HepG2 (cell line): ENCODE measurements around the gene MEIOC. TPM values are rescaled to one million over a fixed set of nuclear protein-coding genes. Genes with fewer than 3 reads are reported as not detected.

Source experiments
- ATAC-seq: fragments of 200-7000 bp; cut with Tn5 transposase; 3 replicates; pipeline ENCODE4 v1.9.1; 2020; ENCODE audit warnings: mild to moderate bottlenecking, moderate library complexity
- BruUV-seq: library from RNA; stranded (reverse); fragments of 400-500 nt; replicated peaks from 2 replicates; lab custom pipeline; 2021; lab: Mats Ljungman, UMichigan
- CTCF ChIA-PET: fragments of 300-600 bp; formaldehyde crosslinking; extraction: SDS; loops from one replicate; lab custom pipeline; 2021; ENCODE audit warnings: low total read pairs, inconsistent platforms, low intra/inter-chr PET ratio; lab: Yijun Ruan, JAX
- POLR2A ChIA-PET: fragments of 350-600 bp; sonication (Branson Sonifier 250); formaldehyde crosslinking; loops from one replicate; lab custom pipeline; 2020; ENCODE audit warnings: antibody characterized with exemption, inconsistent platforms; lab: Yijun Ruan, JAX
- DNase-seq: peaks from one replicate; pipeline ENCODE4 v3.0.0-alpha.2; 2015; ENCODE audit warnings: low spot score
- FAIRE-seq: peaks from 3 replicates; lab custom pipeline; 2011; peaks lifted over from hg19 to GRCh38; lab: Jason Lieb, UNC
- H2AFZ ChIP-seq: one replicate; pipeline ENCODE4 v1.6.1; 2011; ENCODE audit warnings: low read length, inconsistent platforms
- H3K27ac ChIP-seq: fragments of 300-600 bp; 3 replicates; pipeline ENCODE4 v1.8.0; 2011; ENCODE audit warnings: mixed run types, mild to moderate bottlenecking, mixed read lengths, low read length, inconsistent platforms; ENCODE audit not compliant: insufficient read depth; ENCODE audit errors: extremely low read length
- H3K27me3 ChIP-seq, 2 experiments: fragments of 200-600 bp in 1 of 2; 2 replicates in 1 of 2; 3 replicates in 1 of 2; pipeline versions ENCODE4 v1.6.0 to v1.8.0; 2011; ENCODE audit warnings: low read length in 2 of 2, mild to moderate bottlenecking in 2 of 2, moderate library complexity in 2 of 2, inconsistent platforms in 1 of 2; ENCODE audit not compliant: insufficient read depth in 2 of 2, control insufficient read depth in 1 of 2
- H3K36me3 ChIP-seq, 2 experiments: fragments of 200-600 bp in 1 of 2; replicated peaks in 1 of 2; 2 replicates in 1 of 2; 3 replicates in 1 of 2; pipeline versions ENCODE4 v1.5.1 to v1.8.0; 2011; ENCODE audit warnings: low read length in 2 of 2, inconsistent platforms in 1 of 2; ENCODE audit not compliant: insufficient read depth in 2 of 2, control insufficient read depth in 1 of 2
- H3K4me1 ChIP-seq: 2 replicates; pipeline ENCODE4 v1.5.1; 2012; ENCODE audit warnings: low read length, inconsistent platforms; ENCODE audit not compliant: insufficient read depth
- H3K4me2 ChIP-seq: 2 replicates; pipeline ENCODE4 v1.6.0; 2011; ENCODE audit warnings: low read depth, low read length, inconsistent platforms
- H3K4me3 ChIP-seq, 3 experiments: fragments of 200-600 bp in 1 of 3; sonication (generic), shearing (Covaris generic) in 1 of 3; replicated peaks in 1 of 3; 2 replicates each; pipeline ENCODE4 v1.5.1; 2011 to 2016; ENCODE audit warnings: low read length in 3 of 3, inconsistent platforms in 2 of 3, low read depth in 2 of 3, mild to moderate bottlenecking in 2 of 3, control low read depth in 1 of 3, mixed read lengths in 1 of 3; ENCODE audit not compliant: insufficient read depth in 1 of 3
- H3K79me2 ChIP-seq: one replicate; pipeline ENCODE4 v1.6.1; 2011; ENCODE audit warnings: low read length, inconsistent platforms; ENCODE audit not compliant: insufficient read depth
- H3K9ac ChIP-seq: 2 replicates; pipeline ENCODE4 v1.6.0; 2011; ENCODE audit warnings: mild to moderate bottlenecking, low read depth, low read length, inconsistent platforms; ENCODE audit not compliant: insufficient read depth
- H3K9me3 ChIP-seq: 2 replicates; pipeline ENCODE4 v1.5.1; 2012; ENCODE audit warnings: mild to moderate bottlenecking, low read length
- H4K20me1 ChIP-seq: 2 replicates; pipeline ENCODE4 v1.6.0; 2011; ENCODE audit warnings: inconsistent platforms, mild to moderate bottlenecking, low read length, moderate library complexity; ENCODE audit not compliant: insufficient read depth
- CREB1 ChIP-seq, 2 experiments: fragments of 450-650 bp in 1 of 2; IDR thresholded peaks; 2 replicates each; pipeline ENCODE4 v1.6.1; 2016 to 2017; ENCODE audit warnings: control low read depth in 1 of 2, mild to moderate bottlenecking in 1 of 2, missing compliant biosample characterization in 1 of 2, missing genetic modification characterization in 1 of 2
- ELF3 ChIP-seq: IDR thresholded peaks from 2 replicates; pipeline ENCODE4 v1.6.1; 2016; ENCODE audit warnings: missing genetic modification reagents, missing compliant biosample characterization
- TMF1 ChIP-seq: sonication (generic); formaldehyde crosslinking; IDR thresholded peaks from 2 replicates; pipeline ENCODE4 v1.8.1; 2022; ENCODE audit warnings: low read depth, missing genetic modification reagents
- TOE1 ChIP-seq: sonication (generic); formaldehyde crosslinking; IDR thresholded peaks from 2 replicates; pipeline ENCODE4 v1.4.0; 2020; ENCODE audit warnings: mild to moderate bottlenecking, missing genetic modification reagents
- ZFP82 ChIP-seq: sonication (generic); formaldehyde crosslinking; IDR thresholded peaks from 2 replicates; pipeline ENCODE4 v1.5.1; 2020; ENCODE audit warnings: mild to moderate bottlenecking, missing genetic modification reagents, borderline replicate concordance
- WGBS: methylation state at CpG from one replicate; pipeline ENCODE4 v1.1.6; 2017; ENCODE audit warnings: low lambda C conversion rate; 5-methylcytosine and 5-hydroxymethylcytosine counted together
- in situ Hi-C: cut with HindIII; loops from 2 replicates; pipeline ENCODE4 v1.10.0; 2017; ENCODE audit warnings: low pct_unique_long_range_greater_than_20kb; ENCODE audit not compliant: extremely low pct_ligation_motif_present
- intact Hi-C: fragments of 100-400 bp; cut with micrococcal nuclease; formaldehyde crosslinking; loops from one replicate; pipeline ENCODE4 v1.10.0; 2022; ENCODE audit not compliant: unreplicated experiment
- polyA plus RNA-seq, 8 experiments: library from polyadenylated mRNA; depleted of rRNA in 3 of 8; stranded (reverse) in 7 of 8; unstranded in 1 of 8; fragments of >200 nt; fragmentation: Illumina TruSeq in 4 of 8; extraction: Trizol in 4 of 8; gene quantifications; 2 replicates each; pipeline versions ENCODE4 v1.2.1 to v1.2.3, GENCODE V29; 2011 to 2016; ENCODE audit warnings: low read depth in 4 of 8, missing spikeins in 1 of 8, mixed read lengths in 1 of 8; ENCODE audit not compliant: insufficient read depth in 1 of 8
- total RNA-seq, 5 experiments: library from RNA; depleted of rRNA; stranded (reverse); fragments of >200 nt; fragmentation: Illumina TruSeq; extraction: Trizol; gene quantifications; 2 replicates each; pipeline ENCODE4 v1.2.3, GENCODE V29; 2016; ENCODE audit warnings: low read depth in 1 of 5
- TF ChIP-seq, protein P1 (sequence below): sonication (generic); formaldehyde crosslinking; IDR thresholded peaks from 2 replicates; pipeline ENCODE4 v1.8.0; 2022; ENCODE audit warnings: missing genetic modification reagents, mild to moderate bottlenecking, inconsistent platforms, borderline replicate concordance

MEIOC gene
- total and polyA plus RNA-seq, 2 of the 13 experiments (the other 11 are each of a cell fraction or from before 2014, with no cell fraction given): 0.04 to 0.15 TPM

DNA sequence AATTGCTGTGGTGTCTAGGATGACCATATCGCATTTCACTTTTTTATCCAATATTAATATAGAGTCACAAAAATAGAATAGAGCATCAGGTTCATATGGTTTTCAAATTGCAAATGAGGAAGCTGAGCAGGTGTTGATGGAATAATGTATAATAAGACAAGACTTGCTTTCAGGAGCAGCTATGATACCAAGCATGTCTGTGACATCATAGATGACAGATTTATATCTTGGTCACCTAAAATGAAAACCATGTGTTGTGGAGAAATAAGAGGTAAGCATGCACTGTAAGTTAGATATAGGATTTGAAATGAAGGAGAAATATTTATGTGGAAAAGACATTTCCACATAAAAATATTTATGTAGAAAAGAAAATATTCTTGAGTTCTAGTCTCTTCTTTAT lies 8.6 kb downstream of the MEIOC start:
- 39% methylated on average over 1 of the region's 1 CpG for WGBS
- no peaks in the 10 kb centered on the region for H3K9me3 ChIP-seq
- no peak overlapping the region for H3K4me3 ChIP-seq
- H4K20me1 ChIP-seq: no peaks in the 10 kb centered on the region
- in situ Hi-C loops: no loop called here
- no TSS peak for BruUV-seq
- H3K79me2 ChIP-seq: no peaks in the 10 kb centered on the region
- H3K27ac ChIP-seq: no peak overlapping the region
- no peaks in the 10 kb centered on the region for H3K27me3 ChIP-seq
- no peak overlapping the region for H2AFZ ChIP-seq
- POLR2A ChIA-PET: no interaction called here
- no peaks in the 10 kb centered on the region for H3K36me3 ChIP-seq
- TF ChIP-seq TMF1 (CRISPR knock-in tag) (no peak), CREB1 (IDR thresholded peaks at IDR 0.05) (peak; percentile 78), CREB1 (CRISPR knock-in tag; IDR thresholded peaks at IDR 0.05) (no peak)
- no peaks in the 10 kb centered on the region for H3K4me1 ChIP-seq
- no peak overlapping the region for H3K4me2 ChIP-seq
- no peak overlapping the region for H3K9ac ChIP-seq
- intact Hi-C loops: no loop called here
- no peak for ATAC-seq
- DNase-seq: no peak
- FAIRE-seq: no peak
- CTCF ChIA-PET: no interaction called here

DNA sequence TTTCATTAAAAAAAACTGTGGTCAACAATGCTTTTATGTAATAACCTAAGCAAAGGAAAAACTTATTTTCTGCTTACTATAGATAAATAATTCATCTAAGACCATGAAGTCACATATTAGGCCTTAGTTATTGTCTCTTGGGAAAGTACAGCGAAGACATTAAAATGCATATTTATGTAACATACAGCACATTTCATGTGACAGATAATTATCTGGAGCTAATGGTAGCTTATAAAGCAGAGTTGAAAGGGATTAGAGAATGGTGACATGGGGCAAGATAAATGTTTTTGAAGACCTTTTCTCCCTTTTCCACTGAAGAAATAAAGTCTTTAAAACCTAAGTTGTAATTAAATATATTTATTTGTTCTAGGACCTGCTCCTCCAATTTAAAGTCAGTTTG lies 9.7 kb downstream of the MEIOC start:
- Histone ChIP-seq H3K4me2 (no peak overlapping the region), H3K4me1 (no peaks in the 10 kb centered on the region), H3K79me2 (no peaks in the 10 kb centered on the region), H2AFZ (no peak overlapping the region), H4K20me1 (no peaks in the 10 kb centered on the region), H3K4me3 (no peak overlapping the region), H3K36me3 (no peaks in the 10 kb centered on the region), H3K27me3 (no peaks in the 10 kb centered on the region), H3K27ac (no peak overlapping the region), H3K9ac (no peak overlapping the region), H3K9me3 (no peaks in the 10 kb centered on the region)
- no TSS peak for BruUV-seq
- ChIA-PET CTCF (no interaction called here), POLR2A (no interaction called here)
- TF ChIP-seq ELF3 (CRISPR knock-in tag): no peak
- TF ChIP-seq, protein P1, sequence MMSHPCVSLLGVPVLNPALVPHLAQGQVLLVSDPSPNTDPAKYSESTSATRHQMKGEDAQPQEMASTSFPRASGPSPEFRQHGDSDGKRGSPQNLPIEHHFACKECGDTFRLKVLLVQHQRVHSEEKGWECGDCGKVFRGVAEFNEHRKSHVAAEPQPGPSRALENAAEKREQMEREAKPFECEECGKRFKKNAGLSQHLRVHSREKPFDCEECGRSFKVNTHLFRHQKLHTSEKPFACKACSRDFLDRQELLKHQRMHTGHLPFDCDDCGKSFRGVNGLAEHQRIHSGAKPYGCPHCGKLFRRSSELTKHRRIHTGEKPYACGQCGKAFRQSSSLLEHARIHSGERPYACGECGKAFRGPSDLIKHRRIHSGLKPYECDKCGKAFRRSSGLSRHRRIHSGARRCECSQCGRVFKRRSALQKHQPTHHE: no peak
- TF ChIP-seq TOE1 (CRISPR knock-in tag): no peak
- TF ChIP-seq ZFP82 (CRISPR knock-in tag): no peak
- 81% methylated on average over 1 of the region's 1 CpG for WGBS
- no peak for FAIRE-seq
- intact Hi-C loops: no loop called here
- DNase-seq: no peak
- ATAC-seq: no peak
- in situ Hi-C loops: no loop called here
